HCT116 (cell line): ENCODE measurements around the gene TMEM222. TPM values are rescaled to one million over a fixed set of nuclear protein-coding genes. Genes with fewer than 3 reads are reported as not detected.

Source experiments
- ATAC-seq: fragments of 200-7000 bp; cut with Tn5 transposase; 2 replicates; pipeline ENCODE4 v1.9.1; 2020; ENCODE audit warnings: mild to moderate bottlenecking, moderate library complexity
- BruUV-seq: library from RNA; stranded (reverse); fragments of 400-500 nt; replicated peaks from 2 replicates; lab custom pipeline; 2021; lab: Mats Ljungman, UMichigan
- CTCF ChIA-PET: fragments of 300-600 bp; sonication (Branson Sonifier 250); formaldehyde crosslinking; loops from one replicate; lab custom pipeline; 2021; ENCODE audit warnings: antibody characterized with exemption; lab: Charles Lee
- POLR2A ChIA-PET: fragments of 300-600, 350-600 bp; sonication (Branson Sonifier 250); formaldehyde crosslinking; loops from one replicate; lab custom pipeline; 2021; ENCODE audit warnings: antibody characterized with exemption; lab: Charles Lee
- RAD21 ChIA-PET, 2 experiments: fragments of 300-600 bp; sonication (Branson Sonifier 250); formaldehyde crosslinking; loops; one replicate each; lab custom pipeline; 2023; ENCODE audit warnings: low total read pairs in 2 of 2; ENCODE audit not compliant: uncharacterized antibody in 2 of 2, unreplicated experiment in 2 of 2, low non-redundant PET in 1 of 2; lab: Charles Lee
- DNase-seq: peaks from one replicate; pipeline ENCODE4 v3.0.0-alpha.2; 2010; ENCODE audit warnings: low read depth, low spot score
- H2AFZ ChIP-seq: fragments of 200-600 bp; shearing (Covaris generic), sonication (generic); 2 replicates; pipeline ENCODE4 v1.6.1; 2017; ENCODE audit warnings: low read depth, mixed run types, mixed read lengths, antibody characterized with exemption, low read length; ENCODE audit not compliant: poor library complexity, severe bottlenecking
- H3K27ac ChIP-seq: 2 replicates; pipeline ENCODE4 v1.5.1; 2012; ENCODE audit warnings: low read depth, low read length
- H3K27me3 ChIP-seq: fragments of 200-600 bp; sonication (generic); 2 replicates; pipeline ENCODE4 v1.6.1; 2016; ENCODE audit warnings: mixed run types, low read length, mixed read lengths; ENCODE audit not compliant: insufficient read depth
- H3K36me3 ChIP-seq, 2 experiments: fragments of 200-500 bp in 1 of 2; fragments of 200-600 bp in 1 of 2; sonication (Bioruptor generic) in 1 of 2; sonication (generic) in 1 of 2; 2 replicates each; pipeline versions ENCODE4 v1.5.1 to v1.6.1; 2014 to 2016; ENCODE audit warnings: low read length in 2 of 2, inconsistent platforms in 1 of 2, mixed read lengths in 1 of 2, mixed run types in 1 of 2; ENCODE audit not compliant: insufficient read depth in 2 of 2, control insufficient read depth in 1 of 2
- H3K4me1 ChIP-seq, 2 experiments: fragments of 200-600 bp in 1 of 2; sonication (generic) in 1 of 2; 2 replicates each; pipeline versions ENCODE4 v1.5.1 to v1.6.1; 2012 to 2017; ENCODE audit warnings: low read length in 2 of 2, inconsistent platforms in 1 of 2, mild to moderate bottlenecking in 1 of 2, mixed read lengths in 1 of 2, mixed run types in 1 of 2, moderate library complexity in 1 of 2; ENCODE audit not compliant: insufficient read depth in 2 of 2, control insufficient read depth in 1 of 2
- H3K4me2 ChIP-seq: fragments of 200-600 bp; sonication (generic); 2 replicates; pipeline ENCODE4 v1.6.1; 2017; ENCODE audit warnings: mixed run types, low read length, mixed read lengths
- H3K4me3 ChIP-seq, 2 experiments: fragments of 200-600 bp in 1 of 2; sonication (generic) in 1 of 2; replicated peaks in 1 of 2; 2 replicates each; pipeline ENCODE4 v1.5.1; 2011 to 2016; ENCODE audit warnings: low read length in 2 of 2, control low read depth in 1 of 2, low read depth in 1 of 2, mild to moderate bottlenecking in 1 of 2, mixed read lengths in 1 of 2, mixed run types in 1 of 2
- H3K79me2 ChIP-seq: fragments of 200-600 bp; sonication (generic); 2 replicates; pipeline ENCODE4 v1.6.1; 2017; ENCODE audit warnings: mild to moderate bottlenecking, mixed run types, low read length, moderate library complexity, mixed read lengths; ENCODE audit not compliant: insufficient read depth
- H3K9ac ChIP-seq: fragments of 200-600 bp; sonication (generic); 2 replicates; pipeline ENCODE4 v1.6.1; 2016; ENCODE audit warnings: low read length, mixed read lengths
- H3K9me2 ChIP-seq: fragments of 200-600 bp; sonication (generic), shearing (Covaris generic); 2 replicates; pipeline ENCODE4 v1.6.1; 2017; ENCODE audit warnings: mixed run types, mild to moderate bottlenecking, moderate library complexity; ENCODE audit not compliant: insufficient read depth
- H3K9me3 ChIP-seq, 2 experiments: fragments of 200-500 bp in 1 of 2; fragments of 200-600 bp in 1 of 2; sonication (Bioruptor generic) in 1 of 2; sonication (generic) in 1 of 2; 2 replicates each; pipeline ENCODE4 v1.6.1; 2014 to 2017; ENCODE audit warnings: low read length in 2 of 2, mixed read lengths in 2 of 2, inconsistent platforms in 1 of 2, low read depth in 1 of 2, mild to moderate bottlenecking in 1 of 2, mixed run types in 1 of 2, moderate library complexity in 1 of 2; ENCODE audit not compliant: control insufficient read depth in 1 of 2, insufficient read depth in 1 of 2
- H4K20me1 ChIP-seq: fragments of 200-600 bp; sonication (generic), shearing (Covaris generic); 2 replicates; pipeline ENCODE4 v1.6.1; 2017; ENCODE audit warnings: mixed run types, mild to moderate bottlenecking, moderate library complexity; ENCODE audit not compliant: insufficient read depth
- CTCF ChIP-seq, 3 experiments: fragments of 200-600 bp in 1 of 3; sonication (generic) in 1 of 3; IDR thresholded peaks in 2 of 3; conservative IDR thresholded peaks in 1 of 3; 2 replicates each; pipeline ENCODE4 v1.5.1; 2012 to 2017; ENCODE audit warnings: low read depth in 2 of 3, low read length in 2 of 3, antibody characterized with exemption in 1 of 3, borderline replicate concordance in 1 of 3, control low read depth in 1 of 3, mild to moderate bottlenecking in 1 of 3, mixed read lengths in 1 of 3, mixed run types in 1 of 3, moderate library complexity in 1 of 3; ENCODE audit not compliant: insufficient read depth in 1 of 3
- RAD21 ChIP-seq: IDR thresholded peaks from 2 replicates; pipeline ENCODE4 v1.6.1; 2012; ENCODE audit warnings: low read depth, mild to moderate bottlenecking
- SP1 ChIP-seq: IDR thresholded peaks from 2 replicates; pipeline ENCODE4 v1.6.1; 2012; ENCODE audit warnings: low read depth
- ZFX ChIP-seq: fragments of 450-650 bp; IDR thresholded peaks from 2 replicates; pipeline ENCODE4 v1.6.1; 2017
- ZNF274 ChIP-seq: fragments of 200-500 bp; sonication (Bioruptor generic); IDR thresholded peaks from 2 replicates; pipeline ENCODE4 v1.6.1; 2014; ENCODE audit warnings: mild to moderate bottlenecking, low read depth, low read length, inconsistent platforms
- intact Hi-C: fragments of 100-400 bp; cut with micrococcal nuclease; formaldehyde crosslinking; loops from 2 replicates; pipeline ENCODE4 v1.10.0; 2022
- total RNA-seq: library from RNA; stranded (reverse); gene quantifications from one replicate; pipeline ENCODE4 v1.2.1, GENCODE V29; 2021; ENCODE audit not compliant: unreplicated experiment
- TF ChIP-seq, protein P1 (sequence below): IDR thresholded peaks from 2 replicates; pipeline ENCODE4 v1.6.1; 2012; ENCODE audit warnings: low read depth

The TMEM222 gene
- total RNA-seq, 1 experiment from 2014 or later, result 32.8 TPM

- Histone ChIP-seq H3K36me3 (peaks cover 0 to 7% of the 10 kb centered on the region in 2 experiments; a peak in 1 of 4 replicates), H2AFZ (no peak overlapping the region), H3K9me2 (no peaks in the 10 kb centered on the region), H3K4me3 (no peak overlapping the region), H3K4me2 (no peak overlapping the region), H3K27ac (peak overlapping the region; percentile 39; the same call in 1 of the 2 replicates), H3K9ac (no peak overlapping the region), H3K4me1 (peaks cover 7 to 11% of the 10 kb centered on the region in 2 experiments; a peak in 3 of 4 replicates), H3K27me3 (no peaks in the 10 kb centered on the region), H3K79me2 (no peaks in the 10 kb centered on the region), H3K9me3 (no peaks in the 10 kb centered on the region), H4K20me1 (no peaks in the 10 kb centered on the region)
- ChIA-PET RAD21 (interaction anchor here (0.6 to 1.5 kb wide), 5 partner anchors 11 to 38 kb away, joined by 3 to 5 read pairs (median 3); partner anchors contain the start of gene SYTL1 (in 1 of the 2)), POLR2A (interaction anchor here (1.5 kb wide), 1 partner anchor 9 kb away, joined by 3 read pairs; no protein-coding TSS in a partner anchor), CTCF (interaction anchor here (1.0 to 2.5 kb wide), 6 partner anchors 8 to 313 kb away, joined by 3 to 25 read pairs (median 5); partner anchors contain the start of genes MAP3K6 and SYTL1)
- DNase-seq (no peak), ATAC-seq (peak; percentile 87)
- BruUV-seq, result no TSS peak
- peak; percentile 37; the same call in 1 of the 2 replicates for TF ChIP-seq ZFX
- TF ChIP-seq, protein P1, sequence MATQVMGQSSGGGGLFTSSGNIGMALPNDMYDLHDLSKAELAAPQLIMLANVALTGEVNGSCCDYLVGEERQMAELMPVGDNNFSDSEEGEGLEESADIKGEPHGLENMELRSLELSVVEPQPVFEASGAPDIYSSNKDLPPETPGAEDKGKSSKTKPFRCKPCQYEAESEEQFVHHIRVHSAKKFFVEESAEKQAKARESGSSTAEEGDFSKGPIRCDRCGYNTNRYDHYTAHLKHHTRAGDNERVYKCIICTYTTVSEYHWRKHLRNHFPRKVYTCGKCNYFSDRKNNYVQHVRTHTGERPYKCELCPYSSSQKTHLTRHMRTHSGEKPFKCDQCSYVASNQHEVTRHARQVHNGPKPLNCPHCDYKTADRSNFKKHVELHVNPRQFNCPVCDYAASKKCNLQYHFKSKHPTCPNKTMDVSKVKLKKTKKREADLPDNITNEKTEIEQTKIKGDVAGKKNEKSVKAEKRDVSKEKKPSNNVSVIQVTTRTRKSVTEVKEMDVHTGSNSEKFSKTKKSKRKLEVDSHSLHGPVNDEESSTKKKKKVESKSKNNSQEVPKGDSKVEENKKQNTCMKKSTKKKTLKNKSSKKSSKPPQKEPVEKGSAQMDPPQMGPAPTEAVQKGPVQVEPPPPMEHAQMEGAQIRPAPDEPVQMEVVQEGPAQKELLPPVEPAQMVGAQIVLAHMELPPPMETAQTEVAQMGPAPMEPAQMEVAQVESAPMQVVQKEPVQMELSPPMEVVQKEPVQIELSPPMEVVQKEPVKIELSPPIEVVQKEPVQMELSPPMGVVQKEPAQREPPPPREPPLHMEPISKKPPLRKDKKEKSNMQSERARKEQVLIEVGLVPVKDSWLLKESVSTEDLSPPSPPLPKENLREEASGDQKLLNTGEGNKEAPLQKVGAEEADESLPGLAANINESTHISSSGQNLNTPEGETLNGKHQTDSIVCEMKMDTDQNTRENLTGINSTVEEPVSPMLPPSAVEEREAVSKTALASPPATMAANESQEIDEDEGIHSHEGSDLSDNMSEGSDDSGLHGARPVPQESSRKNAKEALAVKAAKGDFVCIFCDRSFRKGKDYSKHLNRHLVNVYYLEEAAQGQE, result no peak
- no peak for TF ChIP-seq ZNF274
- no peak for TF ChIP-seq SP1
- no peak; the same call in none of the 2 replicates for TF ChIP-seq RAD21
- TF ChIP-seq CTCF (IDR thresholded peaks at IDR 0.05 in 2 of 3, conservative IDR thresholded peaks at IDR 0.05 in 1 of 3; ENCODE audit: borderline replicate concordance in 1 of 3, insufficient read depth in 1 of 3, low read depth in 2 of 3, low read length in 2 of 3), result peak; percentile 80 to 94 (median 85)
- intact Hi-C loops, result loop anchor here (1.0 kb wide), 1 partner anchor 31 kb away; no protein-coding TSS in a partner anchor
Measured at GRCh38 chr1:27357281-27358037, 35.5 kb downstream of the TMEM222 start.
